GM12873 (cell line): ENCODE results near the gene RBPMS2.

Experiments used
- TF ChIP-seq, protein P1 (sequence below): IDR thresholded peaks from 2 replicates; pipeline ENCODE4 v1.5.1; 2012; ENCODE audit warnings: low read depth, mild to moderate bottlenecking, moderate library complexity, low read length, control low read depth; ENCODE audit not compliant: insufficient read depth; ENCODE audit errors: missing control alignments

The RBPMS2 gene

DNA sequence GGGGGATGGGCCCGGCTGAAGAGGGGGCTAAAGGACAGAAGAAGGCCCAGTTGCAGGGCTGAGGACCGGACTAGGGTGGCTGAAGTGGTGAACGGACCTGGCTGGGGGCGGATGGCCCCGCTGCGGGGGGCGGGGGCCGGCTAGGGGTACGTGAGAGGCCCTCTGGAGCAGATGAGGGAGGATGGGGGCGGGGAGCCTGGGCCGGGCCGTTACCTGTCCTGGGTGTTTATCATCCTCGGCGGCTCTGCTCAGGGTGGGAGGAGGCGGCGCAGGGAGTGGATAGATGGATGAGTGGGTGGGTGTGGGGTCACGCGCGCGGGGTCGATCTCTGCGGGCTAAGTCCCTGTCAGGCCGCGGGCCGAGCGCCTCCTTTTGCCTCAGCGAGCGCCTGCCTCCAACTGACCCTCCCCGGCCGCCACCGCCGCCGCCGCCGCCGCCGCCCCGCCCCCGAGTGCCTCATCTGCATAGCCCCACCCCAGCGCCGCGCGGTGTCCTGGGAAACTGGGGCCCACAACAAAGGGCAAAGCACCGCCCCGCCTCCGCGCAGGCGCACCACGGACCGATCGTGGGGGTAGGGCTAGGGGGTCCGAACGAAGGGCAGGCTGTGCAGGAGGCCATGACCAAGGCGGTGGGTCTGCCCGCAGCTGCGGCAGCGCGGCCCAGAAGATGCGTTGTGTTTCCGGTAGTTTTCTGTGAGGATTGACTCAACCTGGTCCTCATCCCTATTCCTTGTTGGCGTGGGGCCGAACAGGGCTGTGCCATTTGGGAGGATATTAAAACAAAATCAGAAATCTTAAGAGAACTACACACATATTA, 72.4 kb downstream of the RBPMS2 start:
- TF ChIP-seq, protein P1, sequence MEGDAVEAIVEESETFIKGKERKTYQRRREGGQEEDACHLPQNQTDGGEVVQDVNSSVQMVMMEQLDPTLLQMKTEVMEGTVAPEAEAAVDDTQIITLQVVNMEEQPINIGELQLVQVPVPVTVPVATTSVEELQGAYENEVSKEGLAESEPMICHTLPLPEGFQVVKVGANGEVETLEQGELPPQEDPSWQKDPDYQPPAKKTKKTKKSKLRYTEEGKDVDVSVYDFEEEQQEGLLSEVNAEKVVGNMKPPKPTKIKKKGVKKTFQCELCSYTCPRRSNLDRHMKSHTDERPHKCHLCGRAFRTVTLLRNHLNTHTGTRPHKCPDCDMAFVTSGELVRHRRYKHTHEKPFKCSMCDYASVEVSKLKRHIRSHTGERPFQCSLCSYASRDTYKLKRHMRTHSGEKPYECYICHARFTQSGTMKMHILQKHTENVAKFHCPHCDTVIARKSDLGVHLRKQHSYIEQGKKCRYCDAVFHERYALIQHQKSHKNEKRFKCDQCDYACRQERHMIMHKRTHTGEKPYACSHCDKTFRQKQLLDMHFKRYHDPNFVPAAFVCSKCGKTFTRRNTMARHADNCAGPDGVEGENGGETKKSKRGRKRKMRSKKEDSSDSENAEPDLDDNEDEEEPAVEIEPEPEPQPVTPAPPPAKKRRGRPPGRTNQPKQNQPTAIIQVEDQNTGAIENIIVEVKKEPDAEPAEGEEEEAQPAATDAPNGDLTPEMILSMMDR, result no peak

DNA sequence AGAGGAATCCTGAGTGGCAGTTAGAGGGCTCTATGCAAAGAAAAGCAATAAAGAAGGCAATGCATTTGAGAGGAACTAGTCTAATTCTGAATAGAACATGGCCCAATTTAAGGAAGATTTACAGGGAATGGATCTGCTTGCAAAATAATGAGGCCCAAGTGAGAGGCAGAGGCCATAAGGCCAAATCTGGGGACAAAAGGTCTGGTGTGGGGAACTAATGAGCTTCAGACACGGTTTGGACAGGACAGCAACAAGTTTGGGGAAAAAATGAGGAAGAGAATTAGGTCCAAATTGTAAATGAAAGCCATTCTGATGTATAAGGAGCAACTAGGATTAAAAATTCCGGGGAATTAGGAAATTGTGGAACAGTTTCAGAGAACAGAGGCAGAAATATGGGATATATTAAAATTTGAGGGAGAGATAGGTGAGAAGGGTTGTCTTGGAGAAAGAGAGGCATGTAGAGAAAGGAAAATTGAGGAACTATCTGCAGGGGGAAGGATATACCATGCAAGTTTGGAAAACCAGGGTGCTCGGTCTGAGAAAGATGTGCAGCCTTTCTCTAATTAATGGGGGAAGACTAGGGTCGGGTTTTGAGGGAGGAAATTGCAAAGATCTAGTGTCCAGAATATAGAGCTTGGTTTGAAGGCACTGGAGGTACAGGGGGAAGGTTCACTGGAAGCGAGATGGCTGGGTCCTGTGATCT, 73.8 kb downstream of the RBPMS2 start:
- TF ChIP-seq, protein P1, result no peak

DNA sequence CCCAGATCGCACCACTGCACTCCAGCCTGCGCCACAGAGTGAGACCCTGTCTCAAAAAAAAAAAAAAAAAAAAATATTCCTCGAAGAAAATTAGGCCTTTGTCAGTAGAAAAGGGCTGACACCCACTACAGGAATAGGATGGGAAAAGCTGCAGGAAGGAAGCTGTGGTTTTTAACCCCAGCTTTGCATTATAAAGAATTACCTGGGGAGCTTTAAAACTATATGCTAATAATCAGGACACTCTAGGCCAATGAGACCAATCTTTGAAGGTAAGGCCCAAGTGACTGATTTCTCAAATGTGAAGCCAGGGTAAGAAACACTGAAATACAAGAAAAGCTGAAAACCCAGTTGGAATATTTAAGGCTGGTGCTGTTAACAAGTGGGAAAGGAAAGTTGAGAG, 74.3 kb downstream of the RBPMS2 start:
- TF ChIP-seq, protein P1, result no peak

DNA sequence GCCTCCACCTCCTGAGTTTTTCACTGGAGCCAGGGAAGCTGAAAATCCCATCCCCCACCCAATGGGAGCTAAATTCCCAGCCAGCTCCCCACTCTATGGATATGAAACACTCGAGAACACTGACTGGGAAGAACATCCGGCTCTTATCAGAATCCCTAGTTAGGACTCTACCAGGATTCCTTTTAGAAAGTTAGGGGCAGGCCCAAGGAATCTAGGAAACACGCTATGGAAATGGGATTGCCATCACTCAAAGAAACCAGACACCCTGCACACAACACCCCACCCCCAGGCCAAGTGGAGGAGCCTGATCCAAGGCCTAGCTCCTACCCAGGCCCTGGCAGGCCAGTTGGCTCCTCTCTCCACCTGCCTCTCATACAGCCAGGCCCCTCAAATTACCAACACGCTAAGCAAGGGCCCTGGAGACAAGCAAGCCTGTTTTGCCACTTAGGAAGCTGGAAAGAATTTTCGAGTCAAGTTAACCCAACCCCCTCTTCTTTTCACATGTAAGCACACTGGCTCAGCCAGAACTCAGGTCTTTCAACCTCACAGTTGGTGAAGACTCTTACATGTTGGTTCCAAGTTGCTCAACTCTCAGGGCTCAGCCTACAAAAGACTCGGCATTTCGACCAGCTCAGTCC, 75.5 kb downstream of the RBPMS2 start:
- TF ChIP-seq, protein P1, result no peak

DNA sequence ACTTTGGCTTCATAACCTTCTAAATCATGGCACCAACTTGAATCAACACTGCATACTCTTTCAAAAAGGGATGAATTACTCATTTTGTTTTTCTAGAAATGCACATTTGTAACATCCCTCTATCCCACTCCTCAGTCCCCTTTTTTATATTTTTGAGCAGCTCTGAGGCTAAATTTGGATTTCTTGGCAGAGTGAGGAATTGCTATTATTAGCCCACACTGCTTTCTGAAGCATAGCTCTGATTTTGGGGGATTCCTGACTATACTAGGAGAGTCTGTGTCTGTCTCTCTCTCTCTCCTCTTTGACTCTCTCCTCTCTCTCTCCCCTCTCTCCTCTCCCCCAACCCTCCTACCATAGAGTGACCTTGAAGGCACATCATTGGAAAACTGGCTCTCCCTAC, 76.6 kb downstream of the RBPMS2 start:
- TF ChIP-seq, protein P1, result no peak

DNA sequence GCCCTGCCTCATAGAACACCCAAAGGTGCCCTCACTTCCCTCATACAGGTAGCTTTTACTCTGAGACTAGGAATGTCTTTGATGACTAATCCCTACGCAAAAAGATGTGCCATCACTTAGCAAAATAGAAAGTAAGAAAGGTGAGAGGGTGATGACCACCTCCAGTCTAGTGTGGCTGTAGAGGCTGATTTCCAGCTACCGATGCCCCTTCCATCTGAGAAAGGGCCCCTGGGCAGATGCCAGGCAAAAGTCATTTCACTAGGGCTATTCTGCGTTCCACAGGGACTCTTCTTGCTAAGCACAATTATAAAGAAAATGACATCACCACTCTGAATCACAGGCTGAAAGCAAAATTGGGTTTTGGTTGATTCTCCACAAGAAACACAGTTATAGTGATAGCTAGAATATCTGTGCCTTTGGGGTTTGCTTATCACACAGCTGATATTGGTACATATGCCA, 77.4 kb downstream of the RBPMS2 start:
- TF ChIP-seq, protein P1, result no peak

DNA sequence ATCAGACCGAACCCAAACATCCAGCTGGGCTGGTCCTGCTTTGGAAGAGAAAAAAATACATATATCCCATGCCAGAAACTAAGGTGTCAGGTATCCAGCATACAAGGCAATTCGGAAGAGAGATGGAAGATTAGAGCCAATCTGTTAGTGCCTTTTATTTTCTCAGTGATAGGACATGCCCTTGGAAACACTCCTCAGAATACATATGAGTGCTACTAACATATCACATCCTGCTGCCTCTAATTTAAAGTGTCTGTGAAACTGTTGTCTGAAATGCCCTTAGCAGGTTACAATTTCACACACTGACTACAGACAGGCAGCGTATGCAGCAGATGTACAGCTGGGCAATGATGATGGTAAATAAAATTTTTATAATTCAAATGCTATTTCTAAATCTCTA, 78.9 kb downstream of the RBPMS2 start:
- TF ChIP-seq, protein P1, result no peak
